ENCODE data around the gene PLD6.

Gene PLD6

GRCh38 chr17:17236295-17237025 lies 30.3 kb upstream of the PLD6 start:
- H3K36me3 ChIP-seq (ENCODE audit: insufficient read depth, low read depth, low read length): peaks cover 14% of the 10 kb centered on the region
- H3K4me3 ChIP-seq (ENCODE audit: low read length): peak overlapping the region; percentile 96
- peak overlapping the region; percentile 100 for H3K9ac ChIP-seq (ENCODE audit: low read depth, low read length)
- H3K27ac ChIP-seq (ENCODE audit: low read length): peak overlapping the region; percentile 100
- H3K9me3 ChIP-seq (ENCODE audit: insufficient read depth, low read depth, low read length): no peaks in the 10 kb centered on the region
- H3K4me1 ChIP-seq (ENCODE audit: insufficient read depth, low read length): peaks cover 8% of the 10 kb centered on the region
- no peaks in the 10 kb centered on the region for H3K27me3 ChIP-seq (ENCODE audit: insufficient read depth, low read length)

GRCh38 chr17:17235212-17236174 lies 29.4 kb upstream of the PLD6 start:
- Histone ChIP-seq H3K27ac (ENCODE audit: low read length) (no peak overlapping the region), H3K4me3 (ENCODE audit: low read length) (peak overlapping the region; percentile 96), H3K36me3 (ENCODE audit: insufficient read depth, low read depth, low read length) (peaks cover 20% of the 10 kb centered on the region), H3K9me3 (ENCODE audit: insufficient read depth, low read depth, low read length) (no peaks in the 10 kb centered on the region), H3K27me3 (ENCODE audit: insufficient read depth, low read length) (no peaks in the 10 kb centered on the region), H3K9ac (ENCODE audit: low read depth, low read length) (peak overlapping the region; percentile 100; the same call in 1 of the 2 replicates), H3K4me1 (ENCODE audit: insufficient read depth, low read length) (peaks cover 8% of the 10 kb centered on the region)

GRCh38 chr17:17232303-17232621 lies 26.1 kb upstream of the PLD6 start:
- no peak overlapping the region for H3K4me3 ChIP-seq (ENCODE audit: low read length)
- H3K36me3 ChIP-seq (ENCODE audit: insufficient read depth, low read depth, low read length): peaks cover 52% of the 10 kb centered on the region
- no peak overlapping the region for H3K9ac ChIP-seq (ENCODE audit: low read depth, low read length)
- no peaks in the 10 kb centered on the region for H3K27me3 ChIP-seq (ENCODE audit: insufficient read depth, low read length)
- peaks cover 8% of the 10 kb centered on the region for H3K4me1 ChIP-seq (ENCODE audit: insufficient read depth, low read length)
- H3K27ac ChIP-seq (ENCODE audit: low read length): no peak overlapping the region
- no peaks in the 10 kb centered on the region for H3K9me3 ChIP-seq (ENCODE audit: insufficient read depth, low read depth, low read length)

GRCh38 chr17:17231621-17232302 lies 25.6 kb upstream of the PLD6 start:
- peaks cover 57% of the 10 kb centered on the region for H3K36me3 ChIP-seq (ENCODE audit: insufficient read depth, low read depth, low read length)
- H3K27me3 ChIP-seq (ENCODE audit: insufficient read depth, low read length): no peaks in the 10 kb centered on the region
- no peak overlapping the region for H3K9ac ChIP-seq (ENCODE audit: low read depth, low read length)

GRCh38 chr17:17229416-17230384 lies 23.6 kb upstream of the PLD6 start:
- Histone ChIP-seq H3K27ac (ENCODE audit: low read length) (no peak overlapping the region), H3K27me3 (ENCODE audit: insufficient read depth, low read length) (no peaks in the 10 kb centered on the region), H3K36me3 (ENCODE audit: insufficient read depth, low read depth, low read length) (peaks cover 78% of the 10 kb centered on the region), H3K4me1 (ENCODE audit: insufficient read depth, low read length) (no peaks in the 10 kb centered on the region), H3K9me3 (ENCODE audit: insufficient read depth, low read depth, low read length) (no peaks in the 10 kb centered on the region), H3K9ac (ENCODE audit: low read depth, low read length) (no peak overlapping the region), H3K4me3 (ENCODE audit: low read length) (no peak overlapping the region)

More at GRCh38 chr17:17231621-17232302, 25.6 kb upstream of the PLD6 start:
- Histone ChIP-seq H3K27ac (ENCODE audit: low read length) (no peak overlapping the region), H3K4me3 (ENCODE audit: low read length) (no peak overlapping the region), H3K9me3 (ENCODE audit: insufficient read depth, low read depth, low read length) (no peaks in the 10 kb centered on the region), H3K4me1 (ENCODE audit: insufficient read depth, low read length) (peaks cover 8% of the 10 kb centered on the region)

GRCh38 chr17:17228521-17229279 lies 22.6 kb upstream of the PLD6 start:
- Histone ChIP-seq H3K9ac (ENCODE audit: low read depth, low read length) (no peak overlapping the region), H3K27ac (ENCODE audit: low read length) (no peak overlapping the region)

GRCh38 chr17:17227608-17228520 lies 21.7 kb upstream of the PLD6 start:
- H3K27ac ChIP-seq (ENCODE audit: low read length): no peak overlapping the region
- H3K4me1 ChIP-seq (ENCODE audit: insufficient read depth, low read length): no peaks in the 10 kb centered on the region
- peaks cover 96% of the 10 kb centered on the region for H3K36me3 ChIP-seq (ENCODE audit: insufficient read depth, low read depth, low read length)

More at GRCh38 chr17:17228521-17229279, 22.6 kb upstream of the PLD6 start:
- no peaks in the 10 kb centered on the region for H3K4me1 ChIP-seq (ENCODE audit: insufficient read depth, low read length)
- H3K36me3 ChIP-seq (ENCODE audit: insufficient read depth, low read depth, low read length): peaks cover 88% of the 10 kb centered on the region
- no peak overlapping the region for H3K4me3 ChIP-seq (ENCODE audit: low read length)
- H3K27me3 ChIP-seq (ENCODE audit: insufficient read depth, low read length): no peaks in the 10 kb centered on the region
- H3K9me3 ChIP-seq (ENCODE audit: insufficient read depth, low read depth, low read length): no peaks in the 10 kb centered on the region

GRCh38 chr17:17226451-17227265 lies 20.5 kb upstream of the PLD6 start:
- H3K27me3 ChIP-seq (ENCODE audit: insufficient read depth, low read length): no peaks in the 10 kb centered on the region
- no peaks in the 10 kb centered on the region for H3K9me3 ChIP-seq (ENCODE audit: insufficient read depth, low read depth, low read length)
- H3K27ac ChIP-seq (ENCODE audit: low read length): no peak overlapping the region
- H3K9ac ChIP-seq (ENCODE audit: low read depth, low read length): no peak overlapping the region
- H3K4me3 ChIP-seq (ENCODE audit: low read length): no peak overlapping the region
- peaks cover 96% of the 10 kb centered on the region for H3K36me3 ChIP-seq (ENCODE audit: insufficient read depth, low read depth, low read length)
- no peaks in the 10 kb centered on the region for H3K4me1 ChIP-seq (ENCODE audit: insufficient read depth, low read length)

More at GRCh38 chr17:17227608-17228520, 21.7 kb upstream of the PLD6 start:
- no peaks in the 10 kb centered on the region for H3K27me3 ChIP-seq (ENCODE audit: insufficient read depth, low read length)
- H3K9me3 ChIP-seq (ENCODE audit: insufficient read depth, low read depth, low read length): no peaks in the 10 kb centered on the region
- no peak overlapping the region for H3K9ac ChIP-seq (ENCODE audit: low read depth, low read length)
- no peak overlapping the region for H3K4me3 ChIP-seq (ENCODE audit: low read length)

- no peaks in the 10 kb centered on the region for H3K27me3 ChIP-seq (ENCODE audit: insufficient read depth, low read length)
- no peaks in the 10 kb centered on the region for H3K4me1 ChIP-seq (ENCODE audit: insufficient read depth, low read length)
- H3K4me3 ChIP-seq (ENCODE audit: low read length): no peak overlapping the region
- H3K27ac ChIP-seq (ENCODE audit: low read length): no peak overlapping the region
- H3K9me3 ChIP-seq (ENCODE audit: insufficient read depth, low read depth, low read length): no peaks in the 10 kb centered on the region
- H3K9ac ChIP-seq (ENCODE audit: low read depth, low read length): no peak overlapping the region
- peaks cover 97% of the 10 kb centered on the region for H3K36me3 ChIP-seq (ENCODE audit: insufficient read depth, low read depth, low read length)
Observed at GRCh38 chr17:17225901-17226300, 19.8 kb upstream of the PLD6 start.
